HG03097 (cell line): ENCODE measurements around the gene MAPK10.
"Not testable (repeated sequence)": the region's sequence is repeated elsewhere in the genome, so short reads cannot be mapped to it uniquely, and the experiment has no call there.

Experiments used
- ATAC-seq: cut with Tn5 transposase; IDR thresholded peaks from one replicate; pipeline ENCODE4 v1.9.1; 2021; ENCODE audit not compliant: unreplicated experiment, low FRiP score

MAPK10 gene

DNA sequence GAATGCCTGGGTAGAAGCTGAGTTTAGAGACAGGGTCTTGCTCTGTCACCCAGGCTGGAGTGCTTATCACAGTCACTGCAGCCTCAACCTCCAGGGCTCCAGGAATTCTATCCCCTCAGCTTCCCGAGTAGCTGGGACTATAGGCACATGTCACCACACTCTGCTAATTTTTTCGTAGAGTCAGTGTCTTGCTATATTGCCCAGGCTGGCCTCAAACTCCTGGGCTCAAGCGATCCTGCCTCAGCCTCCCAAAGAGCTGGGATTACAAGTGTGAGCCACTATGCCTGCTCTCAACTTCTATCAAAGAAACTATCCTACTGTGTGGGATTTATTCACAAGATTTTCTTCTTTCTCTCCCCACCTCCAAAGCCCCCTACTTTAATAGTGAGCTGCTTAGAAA, 15.7 kb downstream of the MAPK10 start:
- ATAC-seq: no peak

DNA sequence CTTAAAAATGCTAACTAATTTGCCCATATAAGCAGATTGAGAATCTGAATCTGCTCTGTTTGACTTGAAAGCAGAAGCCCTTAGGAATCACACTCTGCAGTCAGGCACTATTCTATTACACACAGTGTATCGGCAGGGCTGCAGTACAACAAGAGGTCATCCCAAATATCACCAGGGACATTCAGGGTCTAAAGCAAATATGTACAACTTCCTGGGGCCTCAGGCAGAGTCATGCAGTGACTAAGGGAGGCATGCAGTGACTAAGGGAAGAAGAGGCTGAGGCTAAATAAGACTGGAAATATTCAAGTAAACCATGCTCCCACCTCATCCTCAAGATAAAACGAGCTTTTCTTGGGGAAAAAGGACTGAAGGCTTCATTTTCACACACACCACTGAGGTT, 20.9 kb downstream of the MAPK10 start:
- no peak for ATAC-seq

GRCh38 chr4:86338521-86338920, 21.3 kb downstream of the MAPK10 start:
- ATAC-seq: no peak

GRCh38 chr4:86334020-86334750, 25.7 kb downstream of the MAPK10 start:
- no peak for ATAC-seq

GRCh38 chr4:86333236-86333635, 26.6 kb downstream of the MAPK10 start:
- ATAC-seq: no peak

- ATAC-seq: no peak
Measured at GRCh38 chr4:86330961-86331742, 28.7 kb downstream of the MAPK10 start.

- not testable (repeated sequence) for ATAC-seq
Measured at GRCh38 chr4:86330411-86330810, 29.4 kb downstream of the MAPK10 start.

- no peak for ATAC-seq
Measured at GRCh38 chr4:86329431-86329830, 30.4 kb downstream of the MAPK10 start.

DNA sequence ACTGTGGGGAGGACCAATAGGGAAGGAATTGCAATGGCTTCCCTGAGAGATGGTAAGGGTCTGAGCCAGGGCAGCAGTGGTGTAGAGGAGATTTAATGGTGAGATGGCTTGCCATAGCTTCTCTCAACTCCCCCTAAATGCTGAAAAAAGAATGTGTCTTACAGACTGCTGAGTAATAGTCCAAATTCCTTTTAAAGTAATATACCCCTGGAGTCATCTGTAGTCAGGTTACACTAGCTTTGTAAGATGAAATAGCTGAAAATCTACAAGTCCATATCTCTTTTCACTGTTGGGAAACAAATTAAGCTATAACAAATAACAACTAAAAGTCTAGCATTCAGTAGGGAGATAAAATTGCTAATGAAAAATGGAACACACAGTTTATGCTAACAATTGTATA, 33.5 kb downstream of the MAPK10 start:
- no peak for ATAC-seq

- ATAC-seq: no peak
Measured at GRCh38 chr4:86319390-86319789, 40.5 kb downstream of the MAPK10 start.

DNA sequence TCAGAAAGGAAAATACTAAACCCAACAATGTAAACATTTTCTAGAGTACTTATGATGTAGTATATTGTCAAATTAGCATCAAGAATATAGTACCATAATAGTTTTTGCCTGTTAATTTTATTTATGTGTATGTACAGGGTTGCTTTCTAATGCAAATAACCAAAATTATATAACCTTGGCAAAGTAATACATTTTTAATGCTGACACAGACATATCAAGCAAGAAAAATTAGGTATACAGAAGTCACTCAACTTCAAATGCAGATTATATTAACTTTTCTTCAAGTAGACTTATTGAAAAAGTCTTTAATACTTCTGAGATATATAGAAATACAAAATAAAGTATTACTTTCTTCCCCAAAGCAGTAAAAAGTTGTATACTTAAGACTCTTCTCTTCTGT, 44.3 kb downstream of the MAPK10 start:
- no peak for ATAC-seq

DNA sequence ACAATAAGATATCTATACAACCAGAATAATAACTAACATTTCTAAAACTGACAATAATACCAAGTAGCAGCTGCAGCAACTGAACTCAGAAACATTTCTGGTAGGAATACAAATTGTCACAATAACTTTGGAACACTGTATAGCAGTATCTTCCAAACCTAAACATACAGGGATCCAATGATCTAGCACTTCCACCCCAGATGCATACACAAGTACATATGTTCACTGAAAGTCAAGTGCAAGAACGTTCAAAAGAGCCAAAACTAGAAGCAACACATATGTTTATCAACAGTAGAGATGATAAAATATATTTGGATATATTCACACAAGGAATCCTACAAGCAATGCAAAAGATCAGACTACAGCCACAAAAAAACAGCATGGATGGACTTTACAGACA, 46.2 kb downstream of the MAPK10 start:
- ATAC-seq: no peak

DNA sequence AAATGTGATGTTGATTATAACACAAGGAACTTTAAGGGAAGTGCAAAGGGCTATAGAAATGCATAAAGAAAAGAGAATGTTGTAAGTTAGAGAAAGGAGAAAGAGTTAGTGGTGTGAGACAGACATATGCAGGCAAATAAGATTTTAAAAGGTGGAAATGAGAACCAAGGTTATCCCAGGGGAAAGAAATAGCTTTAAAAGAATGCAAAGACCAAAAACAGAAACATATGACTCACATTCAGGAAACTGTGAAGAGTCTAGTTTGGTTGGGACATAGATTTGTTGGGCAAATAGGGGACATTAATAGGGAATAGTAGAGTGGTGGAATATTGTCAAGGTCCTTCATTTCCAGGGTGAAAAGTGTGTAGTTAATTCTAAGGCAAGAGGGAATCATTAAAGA, 52.4 kb downstream of the MAPK10 start:
- ATAC-seq: no peak

- no peak for ATAC-seq
Measured at GRCh38 chr4:86306816-86307215, 53.0 kb downstream of the MAPK10 start.

DNA sequence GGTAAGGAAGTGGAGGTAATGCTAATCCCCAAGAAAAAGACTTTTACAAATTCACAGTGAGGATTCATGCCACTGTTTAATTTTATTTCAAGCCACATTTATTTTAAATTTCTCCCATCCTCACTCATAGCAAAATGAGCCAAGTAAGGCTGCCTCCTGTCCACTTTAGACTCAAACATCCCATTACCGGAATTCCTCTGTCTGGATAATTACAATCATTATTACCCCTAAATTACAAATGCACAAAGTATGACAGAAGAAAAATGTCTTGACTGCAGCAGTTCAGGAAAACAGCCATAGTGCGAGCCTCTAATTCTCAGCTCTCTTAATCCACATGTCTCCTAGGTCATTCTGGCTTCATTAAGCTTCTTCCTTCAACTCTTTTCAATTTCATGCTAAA, 57.0 kb downstream of the MAPK10 start:
- ATAC-seq: no peak

GRCh38 chr4:86302251-86302650, 57.6 kb downstream of the MAPK10 start:
- ATAC-seq: no peak

DNA sequence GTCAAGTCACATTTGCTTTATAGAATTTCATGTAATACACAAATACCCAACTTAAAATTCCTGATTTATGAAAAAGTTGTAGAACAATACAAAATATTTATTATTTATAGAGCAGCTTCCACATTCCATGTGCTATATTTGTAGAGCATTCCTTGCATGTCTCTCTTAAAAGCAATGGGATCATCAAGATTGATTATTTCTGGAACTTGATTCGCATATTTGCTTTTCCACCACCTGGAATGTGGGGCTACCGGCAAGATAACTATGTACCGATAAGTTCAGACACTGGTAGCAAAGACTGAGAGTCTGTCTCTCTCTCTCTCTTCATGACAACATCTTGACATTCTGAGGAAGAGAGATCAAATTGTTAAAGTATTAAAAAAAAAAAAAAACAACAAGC, 59.3 kb downstream of the MAPK10 start:
- ATAC-seq: no peak

DNA sequence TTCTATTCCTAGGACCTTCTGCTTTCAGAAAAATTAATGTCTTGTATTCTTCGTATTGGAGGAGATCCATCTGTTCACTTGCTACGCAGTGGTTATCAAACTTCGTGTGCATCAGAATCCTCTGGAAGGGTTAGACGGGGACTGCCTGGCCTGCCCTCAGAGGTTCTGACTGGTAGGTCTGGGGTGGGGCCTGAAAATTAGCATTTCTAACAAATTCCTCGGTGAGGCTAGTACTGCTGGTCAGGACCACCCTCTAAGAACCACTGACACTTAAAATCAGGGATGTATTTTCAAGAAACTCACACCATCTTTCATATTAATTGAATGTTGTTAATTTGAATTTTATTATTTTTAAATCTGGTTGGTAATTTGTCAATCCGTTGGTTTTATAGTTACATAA, 63.0 kb downstream of the MAPK10 start:
- no peak for ATAC-seq

DNA sequence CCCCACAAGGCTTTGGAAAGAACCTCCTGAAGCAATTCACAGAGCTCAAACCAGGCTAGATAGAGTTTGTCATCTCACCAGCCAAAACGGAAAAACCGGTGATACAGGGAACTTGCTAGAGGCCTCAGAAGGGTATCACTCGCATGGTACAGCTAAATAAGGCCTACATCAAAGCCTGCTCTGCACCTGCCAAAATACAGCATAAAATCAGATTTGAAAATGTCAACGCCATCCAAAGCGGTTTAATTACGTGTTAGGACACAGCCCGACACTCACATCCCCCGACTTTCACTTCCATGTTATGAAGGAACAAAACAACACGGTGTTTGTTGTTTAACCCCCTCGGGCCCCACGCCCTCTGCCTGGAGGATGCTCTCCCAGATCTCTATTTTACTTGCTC, 65.0 kb downstream of the MAPK10 start:
- ATAC-seq: no peak

DNA sequence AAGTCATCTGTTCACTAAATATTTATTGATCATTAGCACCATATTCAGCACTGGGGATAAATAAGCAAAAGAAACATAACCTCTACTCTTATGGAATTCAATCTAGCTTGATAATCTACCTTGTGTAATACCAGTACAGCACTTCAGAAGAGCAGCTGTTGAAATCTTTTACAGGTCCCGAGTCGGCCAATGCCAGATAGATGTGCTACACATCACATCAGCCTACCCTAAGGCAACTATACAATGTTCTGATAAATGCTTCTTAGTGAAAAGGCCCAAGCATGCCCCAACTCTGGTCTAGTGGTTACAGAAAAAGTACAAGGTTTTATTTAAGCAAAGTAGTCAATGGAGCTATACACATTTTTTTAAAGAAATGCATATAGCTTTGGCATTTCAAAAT, 68.7 kb downstream of the MAPK10 start:
- no peak for ATAC-seq

- no peak for ATAC-seq
Measured at GRCh38 chr4:86286726-86287125, 73.1 kb downstream of the MAPK10 start.

DNA sequence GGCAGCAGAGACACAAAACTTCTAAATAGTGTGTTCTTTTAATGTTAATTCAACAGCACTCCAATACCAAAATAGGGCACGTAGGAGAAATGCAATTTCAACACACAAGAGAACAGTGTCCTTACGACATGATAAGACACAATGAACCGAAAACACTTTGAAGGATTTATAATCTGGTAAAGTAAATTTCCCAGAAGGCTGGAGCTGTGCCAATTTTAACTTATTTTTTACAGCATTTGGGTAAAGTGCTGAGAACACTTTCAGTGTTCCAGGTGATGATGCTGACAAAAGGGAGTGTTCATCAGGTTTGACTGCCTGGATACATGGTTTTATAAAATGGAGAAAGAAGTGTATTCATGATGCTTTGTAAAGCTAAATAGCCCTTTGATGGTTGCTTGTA, 76.5 kb downstream of the MAPK10 start:
- no peak for ATAC-seq
